Duodenal mucosa (tissue), 2 donors: ENCODE results near the gene HAND1.

Experiments used
- H3K27ac ChIP-seq: one replicate; pipeline ENCODE4 v1.7.0; 2013; ENCODE audit warnings: low read depth, low read length
- H3K27me3 ChIP-seq, 2 donors: one replicate each; pipeline ENCODE4 v1.7.0; 2013; ENCODE audit warnings: low read length in 2 of 2, control low read depth in 1 of 2; ENCODE audit not compliant: insufficient read depth in 2 of 2, control insufficient read depth in 1 of 2
- H3K36me3 ChIP-seq, 2 donors: one replicate each; pipeline ENCODE4 v1.7.0; 2013; ENCODE audit warnings: low read length in 2 of 2, control low read depth in 1 of 2; ENCODE audit not compliant: insufficient read depth in 2 of 2, control insufficient read depth in 1 of 2
- H3K4me1 ChIP-seq, 2 donors: one replicate each; pipeline ENCODE4 v1.7.0; 2013; ENCODE audit warnings: low read length in 2 of 2, control low read depth in 1 of 2; ENCODE audit not compliant: insufficient read depth in 2 of 2, control insufficient read depth in 1 of 2
- H3K4me3 ChIP-seq, 2 donors: one replicate each; pipeline ENCODE4 v1.7.0; 2013; ENCODE audit warnings: low read length in 2 of 2, low read depth in 1 of 2
- H3K9ac ChIP-seq, 2 donors: one replicate each; pipeline ENCODE4 v1.7.0; 2013; ENCODE audit warnings: low read length in 2 of 2, low read depth in 1 of 2
- H3K9me3 ChIP-seq, 2 donors: one replicate each; pipeline ENCODE4 v1.7.0; 2013; ENCODE audit warnings: low read length in 2 of 2, control low read depth in 1 of 2; ENCODE audit not compliant: control insufficient read depth in 1 of 2

Gene HAND1

DNA sequence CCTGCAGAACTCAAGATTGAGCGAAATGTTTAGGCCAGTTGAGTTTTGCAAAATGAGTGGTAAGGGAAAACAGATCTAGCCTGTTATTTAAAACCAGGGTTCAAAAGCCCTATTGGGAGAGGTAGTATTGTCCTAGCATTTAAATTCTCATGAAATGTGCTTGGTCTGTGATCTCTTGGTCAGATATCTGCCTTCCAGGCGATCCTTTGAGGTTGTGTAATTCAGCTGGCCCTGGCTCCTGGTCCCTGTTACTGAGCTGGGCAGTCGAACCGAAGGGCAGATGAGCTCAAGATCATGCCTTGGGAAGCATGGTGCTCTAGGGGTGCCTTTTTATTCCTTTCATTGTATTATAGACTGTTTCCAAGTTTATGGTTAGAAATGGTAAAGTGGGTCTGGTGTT, 17.9 kb downstream of the HAND1 start:
- Histone ChIP-seq H3K4me1 (no peaks in the 10 kb centered on the region), H3K27ac (no peak overlapping the region), H3K9ac (no peak overlapping the region), H3K36me3 (peaks cover 15 to 32% of the 10 kb centered on the region in 2 donors), H3K9me3 (no peaks in the 10 kb centered on the region), H3K4me3 (no peak overlapping the region), H3K27me3 (no peaks in the 10 kb centered on the region)

DNA sequence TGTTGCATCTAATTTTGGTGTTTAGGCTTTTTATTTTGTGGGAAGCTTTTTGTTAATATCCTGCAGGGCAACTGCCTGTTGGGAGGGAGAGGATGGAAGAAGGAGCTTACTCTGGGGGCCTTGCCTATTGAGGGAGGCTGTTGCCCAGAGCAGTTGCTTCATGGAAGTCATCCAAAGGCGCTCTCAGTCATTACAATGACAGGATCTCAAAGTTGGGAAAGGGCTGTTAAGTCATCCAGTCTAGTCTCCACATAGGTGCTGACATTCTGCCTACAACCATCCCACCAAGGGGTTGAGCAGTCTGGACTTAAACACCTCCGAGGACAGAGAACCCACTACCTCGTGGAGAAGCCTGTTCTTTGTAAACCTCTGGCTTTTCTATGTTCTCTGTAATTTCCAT, 19.0 kb downstream of the HAND1 start:
- peaks cover 21 to 34% of the 10 kb centered on the region in 2 donors for H3K36me3 ChIP-seq
- H3K9ac ChIP-seq: no peak overlapping the region
- H3K9me3 ChIP-seq: no peaks in the 10 kb centered on the region
- no peaks in the 10 kb centered on the region for H3K4me1 ChIP-seq
- H3K27ac ChIP-seq: no peak overlapping the region
- no peaks in the 10 kb centered on the region for H3K27me3 ChIP-seq
- no peak overlapping the region for H3K4me3 ChIP-seq

DNA sequence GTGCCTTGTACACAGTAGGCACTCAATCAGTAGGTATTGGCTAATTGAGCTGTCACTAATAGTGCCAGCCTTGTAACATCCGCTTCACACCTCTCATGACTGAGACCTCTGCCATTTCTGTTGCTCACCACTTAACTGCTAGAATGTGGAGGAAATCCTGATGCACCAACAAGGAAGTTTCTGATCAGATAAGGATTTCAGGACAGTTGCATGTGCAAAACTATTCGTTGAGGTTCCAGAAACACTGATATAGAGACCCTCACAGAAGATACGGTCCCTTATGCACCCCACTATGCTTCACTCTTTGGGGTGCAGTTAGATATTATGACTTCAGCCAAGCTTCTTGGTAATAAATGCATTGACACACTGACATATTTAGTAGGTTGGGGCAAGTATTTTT, 21.5 kb downstream of the HAND1 start:
- no peak overlapping the region for H3K4me3 ChIP-seq
- H3K27ac ChIP-seq: no peak overlapping the region
- H3K9ac ChIP-seq: no peak overlapping the region
- H3K36me3 ChIP-seq: peaks cover 40 to 58% of the 10 kb centered on the region in 2 donors
- H3K4me1 ChIP-seq: no peaks in the 10 kb centered on the region
- no peaks in the 10 kb centered on the region for H3K9me3 ChIP-seq
- no peaks in the 10 kb centered on the region for H3K27me3 ChIP-seq

DNA sequence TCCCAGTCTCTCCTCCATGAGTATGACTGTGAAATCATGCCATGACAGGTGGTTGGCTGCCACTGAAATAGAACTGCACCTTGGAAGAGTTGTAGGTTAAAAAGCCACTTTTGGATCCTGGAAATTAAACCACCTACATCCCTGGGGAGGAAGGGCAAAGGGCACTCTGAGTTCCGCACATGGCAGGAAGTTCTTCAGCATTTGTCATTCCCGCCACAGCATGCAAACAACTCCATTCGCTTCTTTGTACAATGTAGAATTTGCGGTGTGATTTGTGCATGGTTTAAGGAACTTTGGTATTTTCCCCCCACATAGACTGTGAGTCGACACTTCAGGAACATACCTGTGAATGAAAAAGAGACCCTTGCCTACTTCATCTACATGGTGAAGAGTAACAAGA, 22.4 kb downstream of the HAND1 start:
- H3K27ac ChIP-seq: no peak overlapping the region
- H3K9me3 ChIP-seq: no peaks in the 10 kb centered on the region
- H3K4me3 ChIP-seq: no peak overlapping the region
- H3K9ac ChIP-seq: no peak overlapping the region
- no peaks in the 10 kb centered on the region for H3K4me1 ChIP-seq
- no peaks in the 10 kb centered on the region for H3K27me3 ChIP-seq
- peaks cover 41 to 67% of the 10 kb centered on the region in 2 donors for H3K36me3 ChIP-seq

DNA sequence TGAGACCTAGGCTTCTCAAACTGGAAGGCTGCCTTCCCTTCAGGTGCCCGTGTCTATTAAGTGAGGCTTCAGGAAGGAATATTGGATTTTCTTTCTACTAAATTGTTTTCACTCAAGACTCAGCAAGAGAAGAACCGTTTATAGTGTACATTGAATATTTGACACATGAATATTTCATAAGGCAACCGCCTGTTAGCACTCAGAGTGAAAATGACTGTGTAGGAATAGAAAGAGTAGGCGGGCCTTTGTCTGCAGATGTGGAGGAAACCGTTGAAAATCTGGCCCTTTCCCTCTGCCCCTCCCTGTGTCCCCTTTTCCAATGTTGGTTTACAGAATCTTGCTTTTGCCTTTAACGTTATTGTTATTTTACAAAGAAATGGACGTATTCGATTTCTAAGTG, 26.1 kb downstream of the HAND1 start:
- Histone ChIP-seq H3K9me3 (no peaks in the 10 kb centered on the region), H3K9ac (no peak overlapping the region), H3K4me1 (peaks cover 16 to 18% of the 10 kb centered on the region in 2 donors), H3K27ac (no peak overlapping the region), H3K36me3 (peaks cover 41 to 54% of the 10 kb centered on the region in 2 donors), H3K4me3 (no peak overlapping the region), H3K27me3 (no peaks in the 10 kb centered on the region)

DNA sequence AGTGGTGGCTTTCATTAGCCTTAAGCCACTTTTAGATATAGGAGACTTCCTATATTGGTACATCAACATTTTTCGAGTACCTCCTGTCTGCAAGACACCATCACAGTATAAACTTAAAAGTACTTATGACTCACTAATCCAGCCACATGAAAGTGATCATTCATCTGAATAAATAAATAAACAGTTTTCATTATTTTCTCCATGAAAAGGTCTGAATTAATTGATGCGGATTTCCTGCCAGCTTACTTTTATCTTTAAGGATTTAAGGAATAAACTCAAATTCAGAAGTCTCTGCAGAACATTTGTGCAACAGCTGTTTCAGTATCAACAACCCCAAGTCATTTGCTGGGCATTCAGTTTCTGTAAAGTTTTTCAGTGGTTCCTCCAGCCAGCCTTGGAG, 28.2 kb downstream of the HAND1 start:
- Histone ChIP-seq H3K9me3 (no peaks in the 10 kb centered on the region), H3K27ac (no peak overlapping the region), H3K9ac (no peak overlapping the region), H3K36me3 (peaks cover 27 to 34% of the 10 kb centered on the region in 2 donors), H3K4me3 (no peak overlapping the region), H3K4me1 (peaks cover 16 to 19% of the 10 kb centered on the region in 2 donors), H3K27me3 (no peaks in the 10 kb centered on the region)

DNA sequence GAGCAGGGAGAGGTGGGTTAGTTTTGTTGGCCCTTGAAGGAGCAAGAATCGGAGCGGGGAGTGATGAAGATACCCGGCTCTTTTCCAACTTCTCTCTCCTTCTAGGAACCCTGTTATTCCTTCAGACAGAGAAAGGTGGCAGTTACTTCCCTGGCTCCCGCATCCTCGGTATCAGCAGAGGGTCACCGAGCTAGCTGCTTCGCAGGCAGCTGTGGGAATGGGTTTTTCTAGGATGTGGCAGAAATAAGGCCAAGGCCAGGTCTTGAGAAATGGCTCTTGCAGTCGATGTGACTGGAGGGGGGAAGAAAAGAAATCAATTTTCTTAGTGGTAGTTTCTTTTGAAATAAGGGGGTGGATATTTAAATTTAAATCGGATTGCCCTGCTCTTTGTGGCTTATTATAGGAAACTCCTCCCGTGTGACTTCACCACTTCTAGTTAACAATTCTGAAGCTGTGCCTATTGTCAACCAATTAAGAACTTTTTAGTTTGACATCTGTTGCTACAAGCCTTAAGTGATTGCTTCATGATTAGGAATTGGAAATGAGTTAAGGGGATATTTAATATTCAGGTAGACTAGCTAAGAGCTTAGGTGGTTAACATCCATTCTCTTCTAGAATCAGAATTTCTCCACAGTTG, 30.8 kb downstream of the HAND1 start:
- Histone ChIP-seq H3K9ac (peak overlapping the region; percentile 38 to 59), H3K9me3 (no peaks in the 10 kb centered on the region), H3K27ac (no peak overlapping the region)

DNA sequence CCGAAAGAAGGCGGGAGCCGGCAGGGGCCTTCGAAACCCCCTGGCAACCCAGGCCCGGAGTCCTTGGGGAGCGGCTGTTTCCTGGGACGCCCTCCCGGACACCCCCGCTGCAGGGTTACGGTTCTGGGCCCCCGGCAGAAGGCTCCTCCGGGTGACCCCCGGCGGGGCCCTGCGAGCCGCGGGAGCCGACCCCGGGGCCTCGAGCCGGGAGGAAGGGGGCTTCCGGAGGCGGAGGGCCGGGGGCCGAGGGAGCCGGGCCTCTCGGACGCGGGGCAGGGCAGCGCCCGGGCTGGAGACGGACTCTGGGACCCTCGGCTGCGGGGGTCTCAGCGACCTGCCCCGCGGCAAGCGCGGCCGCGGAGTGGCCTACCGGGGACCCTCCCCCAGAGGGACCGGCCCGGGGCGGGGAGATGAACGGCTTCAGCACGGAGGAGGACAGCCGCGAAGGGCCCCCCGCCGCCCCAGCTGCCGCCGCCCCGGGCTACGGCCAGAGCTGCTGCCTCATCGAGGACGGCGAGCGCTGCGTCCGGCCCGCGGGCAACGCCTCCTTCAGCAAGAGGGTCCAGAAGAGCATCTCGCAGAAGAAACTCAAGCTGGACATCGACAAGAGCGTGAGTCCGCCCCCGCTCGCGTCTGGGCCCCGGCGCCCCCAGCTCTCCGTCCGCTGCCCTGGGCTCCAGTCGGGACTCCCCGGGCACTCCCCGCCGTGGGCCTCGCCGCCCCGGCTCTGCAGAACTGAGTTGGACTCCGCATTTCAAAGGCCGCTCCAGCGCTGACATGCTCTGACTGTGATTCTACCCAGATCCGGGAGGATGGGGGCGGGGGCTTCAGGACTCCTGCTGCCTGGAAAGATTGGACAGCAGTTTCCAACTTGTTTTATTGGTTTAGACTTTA, 31.6 kb downstream of the HAND1 start:
- Histone ChIP-seq H3K9ac (peak overlapping the region; percentile 38 to 59), H3K4me3 (peak overlapping the region; percentile 66 to 76), H3K36me3 (peaks cover 4 to 23% of the 10 kb centered on the region in 2 donors), H3K27ac (no peak overlapping the region), H3K27me3 (no peaks in the 10 kb centered on the region), H3K9me3 (no peaks in the 10 kb centered on the region), H3K4me1 (peaks cover 22 to 24% of the 10 kb centered on the region in 2 donors)

More for the DNA sequence above, 30.8 kb downstream of the HAND1 start:
- H3K27me3 ChIP-seq: no peaks in the 10 kb centered on the region
- H3K4me3 ChIP-seq: peak overlapping the region; percentile 66 to 76
- peaks cover 22 to 24% of the 10 kb centered on the region in 2 donors for H3K4me1 ChIP-seq
- H3K36me3 ChIP-seq: peaks cover 8 to 23% of the 10 kb centered on the region in 2 donors

DNA sequence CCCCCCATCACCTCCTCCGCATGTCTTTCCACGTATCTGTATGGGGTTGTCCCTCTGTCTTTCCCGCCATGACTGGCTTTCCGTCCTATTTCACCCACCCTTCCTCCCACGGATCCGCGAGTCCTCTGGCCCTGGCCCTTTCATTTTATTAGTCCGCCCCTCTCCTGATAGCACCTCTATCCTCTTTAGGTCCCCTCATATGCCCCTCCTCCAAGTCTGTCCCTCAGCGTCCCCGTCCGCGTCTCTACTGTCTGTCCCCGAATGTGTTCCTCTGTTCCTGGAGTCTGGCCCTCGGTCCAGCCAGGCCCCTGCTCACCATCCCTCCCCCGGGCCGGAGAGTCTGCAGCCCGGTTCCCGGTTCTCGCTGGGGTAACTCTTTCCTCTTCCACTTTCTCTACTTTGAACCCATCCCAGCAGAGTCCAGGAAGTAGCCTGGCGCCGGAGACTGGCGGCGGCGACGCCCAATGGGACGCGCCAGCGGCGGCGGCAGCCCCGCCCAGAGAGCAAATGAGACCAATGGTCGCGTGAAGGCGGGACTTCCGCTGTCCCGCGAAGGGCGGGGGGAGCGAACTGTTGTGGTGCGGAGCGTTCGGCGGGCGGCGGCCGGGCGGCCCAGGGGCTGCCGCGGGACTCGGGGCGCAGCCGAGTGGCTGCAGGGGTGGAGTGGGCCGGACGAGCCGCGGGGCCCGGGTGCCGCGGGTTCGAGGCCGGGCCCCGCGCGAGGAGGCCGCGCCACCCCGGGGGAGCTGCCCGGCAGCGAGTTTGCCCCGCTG, 32.4 kb downstream of the HAND1 start, which contains the start of gene SAP30L:
TSS of gene SAP30L (plus strand) at position 576 of the 773 bp plus-strand sequence. CDS start 608 bp downstream, outside the sequence.
- Histone ChIP-seq H3K36me3 (peaks cover 9 to 20% of the 10 kb centered on the region in 2 donors), H3K27ac (no peak within 1 kb of the TSS), H3K27me3 (no peaks in the 10 kb centered on the region), H3K4me1 (peaks cover 22 to 24% of the 10 kb centered on the region in 2 donors), H3K9ac (peak within 1 kb of the TSS; percentile 82 to 93), H3K9me3 (no peaks in the 10 kb centered on the region), H3K4me3 (peak within 1 kb of the TSS; percentile 82 to 88)
